SK-MEL-5 (cell line): ENCODE data around the gene POGZ. TPM values are rescaled to one million over a fixed set of nuclear protein-coding genes. Genes with fewer than 3 reads are reported as not detected.

Source experiments
- DNase-seq: peaks from one replicate; pipeline ENCODE4 v3.0.0-alpha.2; 2016; ENCODE audit warnings: low read depth, low spot score
- in situ Hi-C: cut with HindIII; loops from 2 replicates; pipeline ENCODE4 v1.10.0; 2016; ENCODE audit warnings: low sequenced_read_pairs, high pct_unique_total_duplicates, low pct_unique_long_range_greater_than_20kb
- total RNA-seq: library from RNA; depleted of rRNA; stranded (reverse); fragments of >200 nt; shearing (Covaris generic); gene quantifications from 2 replicates; pipeline ENCODE4 v1.2.3, GENCODE V29; 2014

POGZ gene
- total RNA-seq, 1 experiment from 2014 or later, result 25.5 TPM

GRCh38 chr1:151479462-151479861 is 20.2 kb upstream of the POGZ start:
- in situ Hi-C loops, result no loop called here
- DNase-seq, result no peak

- DNase-seq, result no peak
- in situ Hi-C loops, result no loop called here
Measured at GRCh38 chr1:151478923-151479322, 19.6 kb upstream of the POGZ start.

- in situ Hi-C loops, result no loop called here
- no peak for DNase-seq
Measured at GRCh38 chr1:151478140-151478812, 19.0 kb upstream of the POGZ start.

- in situ Hi-C loops, result no loop called here
- DNase-seq, result no peak
Measured at GRCh38 chr1:151477066-151477465, 17.8 kb upstream of the POGZ start.

GRCh38 chr1:151476083-151476482 is 16.8 kb upstream of the POGZ start:
- peak; percentile 82 for DNase-seq
- in situ Hi-C loops, result no loop called here

- DNase-seq, result no peak
- in situ Hi-C loops, result no loop called here
Measured at GRCh38 chr1:151475175-151475574, 15.9 kb upstream of the POGZ start.

- no peak for DNase-seq
- in situ Hi-C loops, result no loop called here
Measured at GRCh38 chr1:151474745-151475144, 15.5 kb upstream of the POGZ start.

- peak; percentile 48 for DNase-seq
- in situ Hi-C loops, result no loop called here
Measured at GRCh38 chr1:151472856-151473731, 13.8 kb upstream of the POGZ start.

- DNase-seq, result no peak
- in situ Hi-C loops, result no loop called here
Measured at GRCh38 chr1:151465026-151465425, 5.7 kb upstream of the POGZ start.

GRCh38 chr1:151461694-151462093 is 2.4 kb upstream of the POGZ start:
- in situ Hi-C loops, result no loop called here

GRCh38 chr1:151458802-151459330 is 428 bp downstream of the POGZ start:
- in situ Hi-C loops, result no loop called here

More at GRCh38 chr1:151461694-151462093, 2.4 kb upstream of the POGZ start:
- no peak for DNase-seq

GRCh38 chr1:151457911-151458801 is 1.1 kb downstream of the POGZ start:
- peak; percentile 84 for DNase-seq
- in situ Hi-C loops, result no loop called here

More at GRCh38 chr1:151458802-151459330, 428 bp downstream of the POGZ start:
- peak; percentile 82 for DNase-seq

GRCh38 chr1:151455966-151456365 is 3.3 kb downstream of the POGZ start:
- in situ Hi-C loops, result no loop called here
- DNase-seq, result no peak

- DNase-seq, result no peak
- in situ Hi-C loops, result no loop called here
Measured at GRCh38 chr1:151455231-151455630, 4.1 kb downstream of the POGZ start.

GRCh38 chr1:151447696-151448095 is 11.6 kb downstream of the POGZ start:
- in situ Hi-C loops, result no loop called here
- DNase-seq, result no peak

GRCh38 chr1:151444783-151445177 is 14.5 kb downstream of the POGZ start:
- in situ Hi-C loops, result no loop called here
- DNase-seq, result no peak

- in situ Hi-C loops, result no loop called here
- DNase-seq, result peak; percentile 96
Measured at GRCh38 chr1:151443846-151444782, 15.2 kb downstream of the POGZ start.
